ENCODE data around the gene RASL12.

DNA sequence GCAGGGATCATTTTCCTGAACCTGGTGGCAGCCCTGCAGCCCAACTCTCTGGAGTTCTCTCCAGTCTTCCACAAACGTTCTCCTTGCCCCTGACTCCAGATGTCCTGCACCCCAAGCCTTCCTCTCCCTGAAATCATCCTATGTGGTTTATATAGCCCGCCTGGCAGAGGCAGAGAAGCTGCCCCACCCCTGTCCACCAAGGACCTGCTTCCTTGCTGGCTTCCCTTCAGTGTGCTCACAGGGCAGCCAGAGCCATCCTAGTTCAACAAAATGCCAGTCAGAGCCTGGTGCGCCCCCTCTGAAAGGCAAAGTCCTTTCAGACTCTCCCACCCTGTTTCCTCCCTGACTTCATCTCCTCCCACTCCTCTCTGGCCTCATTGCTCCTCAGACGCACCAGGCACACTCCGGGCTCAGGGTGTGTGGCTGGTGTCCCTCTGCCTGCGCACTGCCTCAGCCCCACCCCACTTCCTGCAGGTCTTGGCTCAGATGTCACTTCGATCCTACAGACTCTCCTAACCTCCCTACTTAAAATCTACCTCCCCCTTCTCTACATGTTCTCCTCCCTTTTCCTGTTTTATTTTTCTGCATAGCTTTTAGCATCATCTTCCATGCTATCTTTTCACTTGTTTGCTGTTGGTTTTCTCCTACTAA lies 14.6 kb upstream of the RASL12 start:
- TF ChIP-seq, protein P1, sequence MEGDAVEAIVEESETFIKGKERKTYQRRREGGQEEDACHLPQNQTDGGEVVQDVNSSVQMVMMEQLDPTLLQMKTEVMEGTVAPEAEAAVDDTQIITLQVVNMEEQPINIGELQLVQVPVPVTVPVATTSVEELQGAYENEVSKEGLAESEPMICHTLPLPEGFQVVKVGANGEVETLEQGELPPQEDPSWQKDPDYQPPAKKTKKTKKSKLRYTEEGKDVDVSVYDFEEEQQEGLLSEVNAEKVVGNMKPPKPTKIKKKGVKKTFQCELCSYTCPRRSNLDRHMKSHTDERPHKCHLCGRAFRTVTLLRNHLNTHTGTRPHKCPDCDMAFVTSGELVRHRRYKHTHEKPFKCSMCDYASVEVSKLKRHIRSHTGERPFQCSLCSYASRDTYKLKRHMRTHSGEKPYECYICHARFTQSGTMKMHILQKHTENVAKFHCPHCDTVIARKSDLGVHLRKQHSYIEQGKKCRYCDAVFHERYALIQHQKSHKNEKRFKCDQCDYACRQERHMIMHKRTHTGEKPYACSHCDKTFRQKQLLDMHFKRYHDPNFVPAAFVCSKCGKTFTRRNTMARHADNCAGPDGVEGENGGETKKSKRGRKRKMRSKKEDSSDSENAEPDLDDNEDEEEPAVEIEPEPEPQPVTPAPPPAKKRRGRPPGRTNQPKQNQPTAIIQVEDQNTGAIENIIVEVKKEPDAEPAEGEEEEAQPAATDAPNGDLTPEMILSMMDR (IDR thresholded peaks at IDR 0.05), result no peak
- no peak for TF ChIP-seq POLR2A (IDR thresholded peaks at IDR 0.05)
